Stimulated activated effector memory CD8-positive, alpha-beta T cell treated with anti-CD3 and anti-CD28 coated beads, Interleukin-12 subunit alpha, Interleukin-12 subunit beta, amount 100 ng/mL, for 72 hours (primary cell): ENCODE results near the gene MYLK.

ENCODE experiments used
- ATAC-seq: fragments of 150-1000 bp; cut with Tn5 transposase; 2 replicates; pipeline ENCODE4 v1.10.0; 2021
- DNase-seq, 2 donors: peaks; one replicate each; pipeline ENCODE4 v3.0.0; 2021 to 2022; ENCODE audit warnings: low spot score in 2 of 2
- H3K27ac Mint-ChIP-seq: one replicate; pipeline ENCODE4 v1.8.0; 2022; ENCODE audit warnings: mild to moderate bottlenecking, mixed read lengths
- H3K36me3 Mint-ChIP-seq: one replicate; pipeline ENCODE4 v1.8.0; 2022; ENCODE audit warnings: mild to moderate bottlenecking, mixed read lengths
- H3K4me1 Mint-ChIP-seq: one replicate; pipeline ENCODE4 v1.8.0; 2022; ENCODE audit warnings: mixed read lengths
- H3K4me3 Mint-ChIP-seq: one replicate; pipeline ENCODE4 v1.8.0; 2022; ENCODE audit warnings: mild to moderate bottlenecking, mixed read lengths
- H3K9me3 Mint-ChIP-seq: one replicate; pipeline ENCODE4 v1.8.0; 2022; ENCODE audit warnings: mixed read lengths

The MYLK gene

GRCh38 chr3:123682302-123682701 is 201.8 kb downstream of the MYLK start:
- Mint-ChIP-seq H3K4me1 (no peaks in the 10 kb centered on the region), H3K27ac (no peak overlapping the region), H3K9me3 (no peaks in the 10 kb centered on the region), H3K4me3 (no peak overlapping the region), H3K36me3 (no peaks in the 10 kb centered on the region)
- no peak for DNase-seq
- no peak for ATAC-seq

- ATAC-seq, result no peak
- Mint-ChIP-seq H3K4me3 (no peak overlapping the region), H3K27ac (no peak overlapping the region), H3K36me3 (no peaks in the 10 kb centered on the region), H3K4me1 (no peaks in the 10 kb centered on the region), H3K9me3 (no peaks in the 10 kb centered on the region)
- DNase-seq, result no peak
Observed at GRCh38 chr3:123679712-123680386, 204.3 kb downstream of the MYLK start.

GRCh38 chr3:123678108-123678511 is 206.0 kb downstream of the MYLK start:
- no peaks in the 10 kb centered on the region for H3K36me3 Mint-ChIP-seq
- no peak overlapping the region for H3K4me3 Mint-ChIP-seq
- no peaks in the 10 kb centered on the region for H3K9me3 Mint-ChIP-seq
- H3K4me1 Mint-ChIP-seq, result no peaks in the 10 kb centered on the region
- DNase-seq (no peak), ATAC-seq (no peak)
- H3K27ac Mint-ChIP-seq, result no peak overlapping the region

- no peaks in the 10 kb centered on the region for H3K4me1 Mint-ChIP-seq
- no peaks in the 10 kb centered on the region for H3K36me3 Mint-ChIP-seq
- ATAC-seq (no peak), DNase-seq (no peak)
- H3K27ac Mint-ChIP-seq, result no peak overlapping the region
- no peak overlapping the region for H3K4me3 Mint-ChIP-seq
- H3K9me3 Mint-ChIP-seq, result no peaks in the 10 kb centered on the region
Observed at GRCh38 chr3:123672429-123673146, 211.5 kb downstream of the MYLK start.

- no peak overlapping the region for H3K27ac Mint-ChIP-seq
- no peaks in the 10 kb centered on the region for H3K36me3 Mint-ChIP-seq
- H3K4me3 Mint-ChIP-seq, result no peak overlapping the region
- DNase-seq (no peak), ATAC-seq (no peak)
- H3K9me3 Mint-ChIP-seq, result no peaks in the 10 kb centered on the region
- peaks cover 5% of the 10 kb centered on the region for H3K4me1 Mint-ChIP-seq
Observed at GRCh38 chr3:123670743-123671142, 213.4 kb downstream of the MYLK start.

GRCh38 chr3:123668906-123669305 is 215.2 kb downstream of the MYLK start:
- H3K27ac Mint-ChIP-seq, result no peak overlapping the region
- H3K9me3 Mint-ChIP-seq, result no peaks in the 10 kb centered on the region
- no peak for ATAC-seq
- H3K4me3 Mint-ChIP-seq, result no peak overlapping the region
- H3K36me3 Mint-ChIP-seq, result no peaks in the 10 kb centered on the region
- H3K4me1 Mint-ChIP-seq, result peaks cover 5% of the 10 kb centered on the region
- no peak for DNase-seq

- Mint-ChIP-seq H3K36me3 (no peaks in the 10 kb centered on the region), H3K4me1 (peaks cover 5% of the 10 kb centered on the region), H3K4me3 (no peak overlapping the region), H3K27ac (no peak overlapping the region), H3K9me3 (no peaks in the 10 kb centered on the region)
- no peak for ATAC-seq
- DNase-seq, result no peak
Observed at GRCh38 chr3:123667784-123668183, 216.3 kb downstream of the MYLK start.

- H3K4me3 Mint-ChIP-seq, result no peak overlapping the region
- DNase-seq (no peak), ATAC-seq (no peak)
- H3K9me3 Mint-ChIP-seq, result no peaks in the 10 kb centered on the region
- no peaks in the 10 kb centered on the region for H3K36me3 Mint-ChIP-seq
- H3K27ac Mint-ChIP-seq, result no peak overlapping the region
- peaks cover 5% of the 10 kb centered on the region for H3K4me1 Mint-ChIP-seq
Observed at GRCh38 chr3:123664753-123665152, 219.4 kb downstream of the MYLK start.

- H3K27ac Mint-ChIP-seq, result no peak overlapping the region
- ATAC-seq, result no peak
- H3K36me3 Mint-ChIP-seq, result no peaks in the 10 kb centered on the region
- H3K9me3 Mint-ChIP-seq, result no peaks in the 10 kb centered on the region
- no peak overlapping the region for H3K4me3 Mint-ChIP-seq
- peaks cover 5% of the 10 kb centered on the region for H3K4me1 Mint-ChIP-seq
- DNase-seq, result no peak
Observed at GRCh38 chr3:123663977-123664376, 220.2 kb downstream of the MYLK start.

- no peaks in the 10 kb centered on the region for H3K36me3 Mint-ChIP-seq
- H3K4me3 Mint-ChIP-seq, result no peak overlapping the region
- DNase-seq (no peak), ATAC-seq (no peak)
- peaks cover 5% of the 10 kb centered on the region for H3K4me1 Mint-ChIP-seq
- H3K27ac Mint-ChIP-seq, result no peak overlapping the region
- H3K9me3 Mint-ChIP-seq, result no peaks in the 10 kb centered on the region
Observed at GRCh38 chr3:123661973-123662372, 222.2 kb downstream of the MYLK start.

- DNase-seq (no peak), ATAC-seq (no peak)
- Mint-ChIP-seq H3K4me3 (no peak overlapping the region), H3K27ac (no peak overlapping the region), H3K9me3 (no peaks in the 10 kb centered on the region), H3K36me3 (no peaks in the 10 kb centered on the region), H3K4me1 (no peaks in the 10 kb centered on the region)
Observed at GRCh38 chr3:123660900-123661299, 223.2 kb downstream of the MYLK start.

- Mint-ChIP-seq H3K36me3 (no peaks in the 10 kb centered on the region), H3K4me1 (no peaks in the 10 kb centered on the region), H3K4me3 (no peak overlapping the region), H3K27ac (no peak overlapping the region), H3K9me3 (no peaks in the 10 kb centered on the region)
- DNase-seq (no peak), ATAC-seq (no peak)
Observed at GRCh38 chr3:123660141-123660675, 223.9 kb downstream of the MYLK start.

- H3K27ac Mint-ChIP-seq, result no peak overlapping the region
- no peaks in the 10 kb centered on the region for H3K9me3 Mint-ChIP-seq
- H3K4me1 Mint-ChIP-seq, result no peaks in the 10 kb centered on the region
- H3K36me3 Mint-ChIP-seq, result no peaks in the 10 kb centered on the region
- DNase-seq (no peak), ATAC-seq (no peak)
- H3K4me3 Mint-ChIP-seq, result no peak overlapping the region
Observed at GRCh38 chr3:123658852-123659206, 225.3 kb downstream of the MYLK start.

- Mint-ChIP-seq H3K4me3 (no peak overlapping the region), H3K4me1 (no peaks in the 10 kb centered on the region), H3K36me3 (no peaks in the 10 kb centered on the region), H3K27ac (no peak overlapping the region), H3K9me3 (no peaks in the 10 kb centered on the region)
- ATAC-seq (no peak), DNase-seq (no peak)
Observed at GRCh38 chr3:123658118-123658851, 225.8 kb downstream of the MYLK start.

GRCh38 chr3:123657568-123657967 is 226.6 kb downstream of the MYLK start:
- Mint-ChIP-seq H3K9me3 (no peaks in the 10 kb centered on the region), H3K4me3 (no peak overlapping the region), H3K27ac (no peak overlapping the region), H3K4me1 (peaks cover 1% of the 10 kb centered on the region), H3K36me3 (no peaks in the 10 kb centered on the region)
- ATAC-seq (no peak), DNase-seq (no peak)

GRCh38 chr3:123657111-123657510 is 227.0 kb downstream of the MYLK start:
- H3K4me1 Mint-ChIP-seq, result peaks cover 5% of the 10 kb centered on the region
- no peak overlapping the region for H3K4me3 Mint-ChIP-seq
- H3K9me3 Mint-ChIP-seq, result no peaks in the 10 kb centered on the region
- no peak for ATAC-seq
- no peaks in the 10 kb centered on the region for H3K36me3 Mint-ChIP-seq
- no peak for DNase-seq
- no peak overlapping the region for H3K27ac Mint-ChIP-seq
